MCF 10A (cell line): Measurements from ENCODE around the gene MARCOL. TPM values are rescaled to one million over a fixed set of nuclear protein-coding genes. Genes with fewer than 3 reads are reported as not detected.
"Not testable (repeated sequence)": the region's sequence is repeated elsewhere in the genome, so short reads cannot be mapped to it uniquely, and the experiment has no call there.

Experiments
- BruUV-seq: library from RNA; stranded (reverse); fragments of 400-500 nt; replicated peaks from 2 replicates; lab custom pipeline; 2021; lab: Mats Ljungman, UMichigan
- CTCF ChIA-PET: fragments of 300-600 bp; sonication (Branson Sonifier 250); formaldehyde crosslinking; extraction: SDS; loops from one replicate; lab custom pipeline; 2021; ENCODE audit warnings: antibody characterized with exemption, inconsistent platforms; lab: Yijun Ruan, JAX
- POLR2A ChIA-PET: fragments of 300-600, 350-650 bp; sonication (Branson Sonifier 250); formaldehyde crosslinking; extraction: SDS; loops from one replicate; lab custom pipeline; 2020; ENCODE audit warnings: antibody characterized with exemption, inconsistent platforms; lab: Yijun Ruan, JAX
- DNase-seq: peaks from one replicate; pipeline ENCODE4 v3.0.0-alpha.2; 2018; ENCODE audit not compliant: unreplicated experiment
- H3K27ac Mint-ChIP-seq: one replicate; pipeline ENCODE4 v1.8.0; 2022; ENCODE audit warnings: mild to moderate bottlenecking, low read depth, mixed read lengths; ENCODE audit not compliant: unreplicated experiment
- H3K27me3 Mint-ChIP-seq: one replicate; pipeline ENCODE4 v1.8.0; 2022; ENCODE audit warnings: mixed read lengths; ENCODE audit not compliant: insufficient read depth, unreplicated experiment
- H3K36me3 Mint-ChIP-seq: one replicate; pipeline ENCODE4 v1.8.0; 2022; ENCODE audit warnings: mild to moderate bottlenecking, moderate library complexity, mixed read lengths; ENCODE audit not compliant: insufficient read depth, unreplicated experiment
- H3K4me1 Mint-ChIP-seq: one replicate; pipeline ENCODE4 v1.8.0; 2022; ENCODE audit warnings: mixed read lengths; ENCODE audit not compliant: insufficient read depth, unreplicated experiment
- H3K4me3 Mint-ChIP-seq: one replicate; pipeline ENCODE4 v1.8.0; 2022; ENCODE audit warnings: mild to moderate bottlenecking, moderate library complexity, mixed read lengths; ENCODE audit not compliant: unreplicated experiment
- H3K9me3 Mint-ChIP-seq: one replicate; pipeline ENCODE4 v1.8.0; 2022; ENCODE audit warnings: mixed read lengths; ENCODE audit not compliant: unreplicated experiment
- intact Hi-C: fragments of 100-400 bp; cut with micrococcal nuclease; formaldehyde crosslinking; loops from 2 replicates; pipeline ENCODE4 v1.14.1; 2022
- total RNA-seq: library from RNA; stranded (reverse); gene quantifications from 2 replicates; pipeline ENCODE4 v1.2.3, GENCODE V29; 2022
- TF ChIP-seq, protein P1 (sequence below): fragments of 200-600 bp; IDR thresholded peaks from one replicate; pipeline ENCODE4 v1.8.0; 2022; ENCODE audit warnings: antibody characterized with exemption, mild to moderate bottlenecking; ENCODE audit not compliant: unreplicated experiment

MARCOL gene
- total RNA-seq, 1 experiment from 2014 or later, result not detected

- H3K36me3 Mint-ChIP-seq, H3K4me1 Mint-ChIP-seq, H3K27ac Mint-ChIP-seq, DNase-seq, H3K4me3 Mint-ChIP-seq, intact Hi-C loops, POLR2A ChIA-PET, H3K27me3 Mint-ChIP-seq, BruUV-seq: not testable (repeated sequence)
- peaks cover 13% of the 10 kb centered on the region for H3K9me3 Mint-ChIP-seq
- CTCF ChIA-PET, result interaction anchor here (0.5 to 5.1 kb wide), 4 partner anchors 9 to 450 kb away, joined by 3 to 25 read pairs (median 4); no protein-coding TSS in a partner anchor
These were observed 43.0 kb downstream of the MARCOL start for GRCh38 chr5:148281336-148281735.

DNA sequence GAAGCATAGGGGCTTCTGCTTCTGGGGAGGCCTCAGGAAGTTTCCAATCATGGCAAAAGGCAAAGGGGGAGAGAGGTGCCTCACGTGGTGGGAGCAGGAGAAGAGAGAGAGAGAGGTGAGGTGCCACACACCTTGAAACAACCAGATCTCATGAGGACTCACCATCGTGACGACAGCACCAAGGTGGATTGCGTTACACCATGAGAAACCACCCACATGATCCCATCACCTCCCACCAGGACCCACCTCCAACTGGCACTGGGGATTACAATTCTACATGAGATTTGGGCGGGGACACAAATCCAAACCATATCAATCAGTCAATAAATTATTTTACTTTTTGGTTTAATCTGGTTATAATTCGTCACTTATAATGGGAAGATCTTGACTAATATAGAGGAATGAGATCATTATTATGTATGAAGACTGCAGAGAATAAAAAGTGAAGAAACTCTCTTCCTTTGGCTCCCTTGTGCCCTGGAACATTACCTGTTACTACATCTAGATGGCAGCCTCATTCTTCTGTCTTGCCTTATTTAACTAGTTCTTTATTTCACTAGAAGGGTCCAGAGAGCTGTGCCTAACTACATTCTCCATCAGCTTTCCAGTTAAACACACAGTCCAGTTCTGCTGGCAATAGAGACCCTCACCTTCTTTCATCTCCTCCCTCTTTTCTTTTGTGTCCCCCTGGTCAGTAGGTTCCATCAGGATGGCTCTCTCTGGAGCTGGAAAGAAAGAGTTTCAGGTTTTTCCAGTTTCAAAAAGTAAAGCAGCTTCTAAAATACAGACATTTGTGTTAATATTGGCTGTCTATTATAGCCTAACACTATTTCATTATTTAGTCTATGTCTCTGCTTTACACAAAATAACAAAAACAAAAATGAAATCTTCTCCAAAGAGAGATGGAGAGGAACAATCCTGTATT, 52.2 kb downstream of the MARCOL start:
- Mint-ChIP-seq H3K9me3 (no peaks in the 10 kb centered on the region), H3K27ac (no peak overlapping the region), H3K36me3 (no peaks in the 10 kb centered on the region), H3K4me3 (no peak overlapping the region), H3K27me3 (no peaks in the 10 kb centered on the region), H3K4me1 (no peaks in the 10 kb centered on the region)
- no TSS peak for BruUV-seq
- DNase-seq, result peak; percentile 51
- intact Hi-C loops, result loop anchor here (1.0 to 2.0 kb wide), 4 partner anchors 62 to 441 kb away; no protein-coding TSS in a partner anchor
- ChIA-PET POLR2A (interaction anchor here (0.5 to 1.2 kb wide), 2 partner anchors 93 to 564 kb away, joined by 3 read pairs; partner anchors contain the start of gene FBXO38), CTCF (interaction anchor here (0.6 to 4.9 kb wide), 37 partner anchors 8 to 442 kb away, joined by 3 to 136 read pairs (median 5); partner anchors contain the start of genes FBXO38 and SPINK13)
- TF ChIP-seq, protein P1, sequence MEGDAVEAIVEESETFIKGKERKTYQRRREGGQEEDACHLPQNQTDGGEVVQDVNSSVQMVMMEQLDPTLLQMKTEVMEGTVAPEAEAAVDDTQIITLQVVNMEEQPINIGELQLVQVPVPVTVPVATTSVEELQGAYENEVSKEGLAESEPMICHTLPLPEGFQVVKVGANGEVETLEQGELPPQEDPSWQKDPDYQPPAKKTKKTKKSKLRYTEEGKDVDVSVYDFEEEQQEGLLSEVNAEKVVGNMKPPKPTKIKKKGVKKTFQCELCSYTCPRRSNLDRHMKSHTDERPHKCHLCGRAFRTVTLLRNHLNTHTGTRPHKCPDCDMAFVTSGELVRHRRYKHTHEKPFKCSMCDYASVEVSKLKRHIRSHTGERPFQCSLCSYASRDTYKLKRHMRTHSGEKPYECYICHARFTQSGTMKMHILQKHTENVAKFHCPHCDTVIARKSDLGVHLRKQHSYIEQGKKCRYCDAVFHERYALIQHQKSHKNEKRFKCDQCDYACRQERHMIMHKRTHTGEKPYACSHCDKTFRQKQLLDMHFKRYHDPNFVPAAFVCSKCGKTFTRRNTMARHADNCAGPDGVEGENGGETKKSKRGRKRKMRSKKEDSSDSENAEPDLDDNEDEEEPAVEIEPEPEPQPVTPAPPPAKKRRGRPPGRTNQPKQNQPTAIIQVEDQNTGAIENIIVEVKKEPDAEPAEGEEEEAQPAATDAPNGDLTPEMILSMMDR, result peak; percentile 71

Other genes starting within 250 kb of the MARCOL start
- 0.96 and 3.1 TPM in 2 replicates for gene SPINK5, start 174.5 kb upstream of the MARCOL start, total RNA-seq
- not detected in 2 replicates for gene SPINK14, start 70.0 kb upstream of the MARCOL start, total RNA-seq
- 0.56 and 1.9 TPM in 2 replicates for gene SPINK6, start 35.5 kb upstream of the MARCOL start, total RNA-seq
- gene SPINK13, start 30.3 kb downstream of the MARCOL start, total RNA-seq, result not detected in 2 replicates
- gene SPINK7, start 73.9 kb downstream of the MARCOL start, total RNA-seq, result not detected in 2 replicates
- gene SPINK9, start 97.0 kb downstream of the MARCOL start, total RNA-seq, result not detected in 2 replicates
- 54.4 and 76.1 TPM in 2 replicates for gene FBXO38, start 145.4 kb downstream of the MARCOL start, total RNA-seq